T-helper 1 cell treated with Interleukin-12 subunit alpha and Interleukin-12 subunit beta and Interleukin-4 antibody, amounts not matched to agents 30 ng/mL and 1 ng/mL, for 36 hours (primary cell): ENCODE data around the gene RGR. TPM values are rescaled to one million over a fixed set of nuclear protein-coding genes. Genes with fewer than 3 reads are reported as not detected.
"Not testable (repeated sequence)": the region's sequence is repeated elsewhere in the genome, so short reads cannot be mapped to it uniquely, and the experiment has no call there.

Source experiments
- intact Hi-C: fragments of 100-400 bp; cut with micrococcal nuclease; formaldehyde crosslinking; loops from one replicate; pipeline ENCODE4 v1.15.1; 2024
- total RNA-seq: library from RNA; stranded (reverse); gene quantifications from 2 replicates; pipeline ENCODE4 v1.2.3, GENCODE V29; 2022

Gene RGR
- total RNA-seq, 1 donor from 2014 or later = not detected

GRCh38 chr10:84257343-84258020 lies 12.6 kb downstream of the RGR start:
- intact Hi-C loops = loop anchor here (1.0 kb wide), 1 partner anchor 109 kb away; no protein-coding TSS in a partner anchor

DNA sequence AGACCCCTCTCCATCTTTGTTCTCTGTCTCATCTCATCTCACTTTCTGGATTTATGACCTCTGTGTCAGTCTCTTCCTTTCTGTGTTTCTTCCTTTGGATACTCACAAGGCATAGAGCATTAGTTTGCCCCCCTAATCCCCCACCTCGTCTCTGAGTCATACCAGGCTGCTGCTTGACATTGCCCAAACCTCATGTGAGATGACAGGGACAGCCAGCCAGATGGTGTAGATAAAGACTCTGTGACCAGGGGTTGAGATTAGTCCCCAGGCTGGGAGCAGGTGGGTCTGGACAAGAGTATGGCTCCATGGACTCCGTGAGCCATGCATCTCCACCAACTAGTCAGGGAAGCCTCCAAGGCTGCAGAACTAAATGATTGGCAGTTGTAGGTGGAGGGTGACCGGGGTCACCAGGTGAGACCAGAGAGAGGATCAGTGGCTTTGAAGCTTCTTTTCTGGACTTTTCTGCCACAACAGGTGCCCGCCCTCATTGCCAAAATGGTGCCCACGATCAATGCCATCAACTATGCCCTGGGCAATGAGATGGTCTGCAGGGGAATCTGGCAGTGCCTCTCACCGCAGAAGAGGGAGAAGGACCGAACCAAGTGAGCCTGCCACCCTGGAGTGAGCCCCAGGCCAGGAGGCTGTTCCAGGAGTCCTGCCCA lies 13.3 kb downstream of the RGR start:
- intact Hi-C loops = no loop called here

DNA sequence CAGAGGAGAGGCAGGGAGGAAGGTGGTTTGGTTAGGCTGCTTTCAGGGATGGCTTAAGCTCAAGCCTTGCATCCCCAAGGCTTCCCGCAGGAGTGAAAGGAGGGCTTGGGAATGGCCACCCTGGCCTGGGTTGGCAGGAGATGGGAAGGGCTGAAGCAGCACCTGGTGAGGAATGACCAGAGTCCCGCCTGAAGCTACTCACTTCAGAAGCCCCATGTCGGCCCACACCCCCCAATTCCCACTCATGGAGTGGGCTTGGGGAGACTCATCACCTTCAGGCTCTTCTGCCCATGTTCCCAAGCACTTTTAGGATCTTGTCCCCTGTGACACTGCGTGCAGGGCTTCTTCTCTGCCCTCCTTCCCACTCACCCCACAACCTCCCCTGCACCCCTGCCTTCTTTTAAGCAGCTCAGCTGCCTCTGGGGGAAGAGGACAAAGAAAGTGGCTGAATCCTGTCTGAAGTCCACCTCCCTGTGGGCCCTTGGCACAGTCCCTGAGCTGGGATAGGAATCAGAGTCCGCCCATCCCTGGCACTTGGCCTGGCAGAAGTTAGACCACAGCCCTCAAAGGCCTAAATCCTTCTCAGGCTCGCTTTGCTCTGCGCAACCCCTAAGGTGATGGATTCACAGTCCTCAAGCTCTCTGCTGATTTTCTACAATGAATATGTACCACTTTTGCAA lies 16.5 kb downstream of the RGR start:
- intact Hi-C loops = loop anchor here (5.0 kb wide), 1 partner anchor 456 kb away; no protein-coding TSS in a partner anchor

DNA sequence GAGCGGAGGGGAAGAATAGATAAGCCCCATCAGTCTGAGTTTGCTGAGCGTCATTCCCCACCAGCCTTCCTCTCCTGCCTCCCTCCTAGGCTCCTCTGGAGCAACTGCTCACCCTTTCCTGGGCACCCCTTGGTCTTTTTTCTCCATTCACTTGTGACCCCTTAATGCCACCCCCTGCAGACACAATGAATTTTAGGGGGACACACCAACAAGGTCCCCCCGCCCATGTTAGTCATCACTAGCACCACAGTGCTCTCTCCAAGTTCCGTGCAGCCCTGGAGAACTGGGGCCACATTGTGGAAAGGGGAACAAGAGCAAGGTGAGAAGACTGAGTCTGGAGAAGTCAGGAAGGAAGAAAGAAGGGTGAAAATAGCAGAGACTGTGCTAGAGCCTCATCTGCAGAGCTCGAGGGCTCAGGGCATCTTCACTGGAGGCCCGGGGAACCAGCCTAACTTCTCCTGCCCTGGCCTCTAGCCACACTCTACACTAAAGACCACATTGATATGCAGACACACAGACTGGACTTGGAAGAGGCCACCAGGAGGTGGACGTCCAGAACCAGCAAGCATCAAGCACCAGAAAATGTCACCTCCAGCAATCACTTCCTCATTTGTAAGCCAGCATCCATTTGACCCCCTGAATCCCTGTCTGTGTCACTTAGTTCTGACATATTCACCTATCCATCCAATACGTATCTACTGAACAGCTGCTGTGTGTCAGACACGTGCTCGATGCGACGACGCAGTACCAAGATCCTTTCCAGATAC lies 17.5 kb downstream of the RGR start:
- intact Hi-C loops = loop anchor here (5.0 kb wide), 1 partner anchor 455 kb away; no protein-coding TSS in a partner anchor

GRCh38 chr10:84263716-84264115 lies 18.9 kb downstream of the RGR start:
- intact Hi-C loops = loop anchor here (1.0 to 5.0 kb wide), 4 partner anchors 112 to 454 kb away; no protein-coding TSS in a partner anchor

DNA sequence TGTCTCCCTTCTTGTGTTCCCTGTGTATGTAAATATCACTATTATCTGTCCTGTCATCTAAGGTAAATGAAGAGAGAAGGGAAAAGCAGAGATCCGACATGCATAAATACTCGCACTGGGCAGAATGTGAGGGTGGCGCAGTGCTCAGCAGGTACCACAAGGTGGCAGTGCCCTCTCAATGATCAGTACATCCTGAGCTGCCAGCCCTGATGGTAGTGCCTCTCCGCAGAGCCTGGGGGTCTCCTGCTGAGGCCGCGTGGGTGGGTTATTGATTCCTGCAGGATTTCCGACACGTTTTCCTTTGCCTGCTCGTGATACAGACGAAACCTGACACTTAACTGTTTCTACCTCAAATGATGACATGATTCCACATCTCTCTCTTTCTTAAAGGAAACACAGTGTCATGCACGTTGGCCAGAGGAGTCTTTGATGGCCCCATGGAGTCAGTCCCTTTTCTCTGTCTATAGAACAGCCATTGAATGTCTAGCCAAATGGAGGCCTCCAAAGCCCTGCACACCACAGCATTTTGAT lies 19.8 kb downstream of the RGR start:
- intact Hi-C loops = loop anchor here (1.0 to 5.0 kb wide), 5 partner anchors 111 to 453 kb away; partner anchors contain the start of gene GHITM

- intact Hi-C loops = loop anchor here (5.0 kb wide), 1 partner anchor 128 kb away; the partner anchor contains the start of gene GHITM
Measured at GRCh38 chr10:84265418-84265817, 20.6 kb downstream of the RGR start.

GRCh38 chr10:84267503-84268126 lies 22.8 kb downstream of the RGR start:
- intact Hi-C loops = loop anchor here (1.0 to 5.0 kb wide), 4 partner anchors 62 to 130 kb away; partner anchors contain the start of gene GHITM

- intact Hi-C loops = loop anchor here (5.0 kb wide), 1 partner anchor 132 kb away; the partner anchor contains the start of gene GHITM
Measured at GRCh38 chr10:84269162-84269561, 24.3 kb downstream of the RGR start.

DNA sequence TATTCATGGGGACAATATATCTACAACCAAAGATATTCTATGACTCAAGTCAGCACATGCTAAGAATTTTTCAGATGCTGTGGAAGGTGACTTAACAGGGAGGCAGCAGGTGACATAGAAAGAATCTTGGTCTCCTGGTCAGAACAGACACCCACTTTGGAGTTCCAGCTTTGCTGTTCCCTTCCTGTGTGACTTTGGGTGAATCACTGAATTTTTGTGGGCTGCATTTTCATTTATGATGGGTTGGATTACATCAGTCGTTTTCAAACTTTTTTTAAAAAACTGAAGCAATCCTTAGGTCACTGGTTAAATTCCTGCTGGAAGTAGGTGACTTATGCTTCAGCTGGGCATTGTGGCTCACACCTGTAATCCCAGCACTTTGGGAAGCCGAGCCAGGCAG lies 24.9 kb downstream of the RGR start:
- intact Hi-C loops = loop anchor here (5.0 kb wide), 1 partner anchor 132 kb away; the partner anchor contains the start of gene GHITM

DNA sequence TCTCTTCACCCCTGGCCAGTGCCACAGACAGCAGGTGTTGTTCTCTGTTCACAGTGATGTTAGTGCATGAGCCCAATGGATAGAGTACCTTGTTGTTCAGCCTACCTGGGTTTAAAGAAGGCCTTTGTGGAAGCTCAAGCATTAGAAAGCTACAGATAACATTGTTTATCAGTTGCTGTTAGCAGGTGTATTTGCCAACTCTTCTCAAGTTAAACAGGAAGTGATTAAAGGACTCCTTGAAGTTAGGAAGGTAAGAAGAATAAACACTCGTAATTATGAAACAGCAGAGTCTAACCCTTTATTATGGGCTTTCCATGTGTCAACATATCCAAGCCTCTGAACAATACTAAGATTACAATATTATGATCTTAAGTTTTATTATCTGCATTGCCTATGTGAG lies 25.9 kb downstream of the RGR start:
- intact Hi-C loops = no loop called here

DNA sequence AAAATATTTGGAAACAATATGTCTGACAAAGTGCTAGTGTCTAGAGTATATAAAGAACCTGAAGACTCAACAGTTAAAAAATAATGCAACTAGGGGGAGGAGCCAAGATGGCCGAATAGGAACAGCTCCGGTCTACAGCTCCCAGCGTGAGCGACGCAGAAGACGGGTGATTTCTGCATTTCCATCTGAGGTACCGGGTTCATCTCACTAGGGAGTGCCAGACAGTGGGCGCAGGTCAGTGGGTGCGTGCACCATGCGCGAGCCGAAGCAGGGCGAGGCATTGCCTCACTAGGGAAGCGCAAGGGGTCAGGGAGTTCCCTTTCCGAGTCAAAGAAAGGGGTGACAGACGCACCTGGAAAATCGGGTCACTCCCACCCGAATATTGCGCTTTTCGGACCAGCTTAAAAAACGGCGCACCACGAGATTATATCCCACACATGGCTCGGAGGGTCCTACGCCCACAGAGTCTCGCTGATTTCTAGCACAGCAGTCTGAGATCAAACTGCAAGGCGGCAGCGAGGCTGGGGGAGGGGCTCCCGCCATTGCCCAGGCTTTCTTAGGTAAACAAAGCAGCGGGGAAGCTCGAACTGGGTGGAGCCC lies 35.1 kb downstream of the RGR start:
- intact Hi-C loops = not testable (repeated sequence)

- intact Hi-C loops = no loop called here
Measured at GRCh38 chr10:84286695-84287094, 41.8 kb downstream of the RGR start.

GRCh38 chr10:84288151-84288550 lies 43.3 kb downstream of the RGR start:
- intact Hi-C loops = no loop called here

GRCh38 chr10:84289521-84290200 lies 44.8 kb downstream of the RGR start:
- intact Hi-C loops = no loop called here

- intact Hi-C loops = no loop called here
Measured at GRCh38 chr10:84290235-84290634, 45.4 kb downstream of the RGR start.

DNA sequence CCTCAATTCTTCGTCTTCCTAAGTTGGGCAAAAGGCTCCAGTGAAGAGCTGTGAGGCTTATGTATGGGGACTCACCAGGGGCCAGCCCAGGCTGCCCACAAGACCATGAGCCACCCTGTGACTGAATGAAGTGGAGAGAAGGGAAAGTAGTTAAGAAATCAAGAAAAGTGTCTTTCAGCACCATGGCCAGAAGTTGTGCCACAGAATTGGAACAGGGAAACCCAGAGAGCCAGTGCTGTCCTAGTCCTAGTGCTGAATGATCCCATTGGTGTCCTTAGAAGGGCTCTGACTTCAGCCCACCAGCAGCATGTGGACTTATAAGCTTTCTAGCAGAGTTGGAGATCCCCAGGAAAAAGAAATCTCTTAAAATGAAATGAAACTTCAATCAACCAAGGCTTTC lies 46.5 kb downstream of the RGR start:
- intact Hi-C loops = no loop called here

- intact Hi-C loops = no loop called here
Measured at GRCh38 chr10:84292502-84292901, 47.6 kb downstream of the RGR start.

DNA sequence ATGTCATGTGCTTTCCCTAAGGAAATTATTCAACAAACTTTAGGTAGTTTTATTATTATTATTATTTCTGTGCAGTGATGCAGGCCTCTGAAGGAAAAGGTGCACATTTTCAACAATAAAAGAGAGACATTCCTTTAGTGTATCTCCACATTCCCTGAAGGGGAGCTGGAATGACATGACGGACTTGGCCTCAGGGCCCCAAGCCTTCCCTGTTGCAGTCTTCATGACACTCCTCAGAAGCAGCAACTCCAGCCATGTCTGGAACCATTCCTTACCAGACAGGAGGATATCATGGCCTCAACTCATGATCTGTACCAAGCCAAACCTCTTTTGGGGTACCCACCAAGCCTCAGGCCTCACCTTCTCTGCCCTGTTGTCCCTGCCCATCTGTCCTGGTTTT lies 48.3 kb downstream of the RGR start:
- intact Hi-C loops = no loop called here
